Measurements from ENCODE around the gene CCL8. TPM values are rescaled to one million over a fixed set of nuclear protein-coding genes. Genes with fewer than 3 reads are reported as not detected.

CCL8 gene
- total RNA-seq, 1 donor from 2014 or later: not detected

GRCh38 chr17:34349751-34350150 lies 30.5 kb downstream of the CCL8 start:
- Mint-ChIP-seq H3K9me3 (ENCODE audit: low read depth) (peaks cover 6% of the 10 kb centered on the region), H3K27ac (no peak overlapping the region), H3K36me3 (ENCODE audit: insufficient read depth) (no peaks in the 10 kb centered on the region), H3K27me3 (peaks cover 6% of the 10 kb centered on the region), H3K4me1 (ENCODE audit: low read depth) (no peaks in the 10 kb centered on the region), H3K4me3 (ENCODE audit: low read depth) (no peak overlapping the region)
- no peak for DNase-seq (ENCODE audit: low spot score, unreplicated experiment)
- TF ChIP-seq, protein P1, sequence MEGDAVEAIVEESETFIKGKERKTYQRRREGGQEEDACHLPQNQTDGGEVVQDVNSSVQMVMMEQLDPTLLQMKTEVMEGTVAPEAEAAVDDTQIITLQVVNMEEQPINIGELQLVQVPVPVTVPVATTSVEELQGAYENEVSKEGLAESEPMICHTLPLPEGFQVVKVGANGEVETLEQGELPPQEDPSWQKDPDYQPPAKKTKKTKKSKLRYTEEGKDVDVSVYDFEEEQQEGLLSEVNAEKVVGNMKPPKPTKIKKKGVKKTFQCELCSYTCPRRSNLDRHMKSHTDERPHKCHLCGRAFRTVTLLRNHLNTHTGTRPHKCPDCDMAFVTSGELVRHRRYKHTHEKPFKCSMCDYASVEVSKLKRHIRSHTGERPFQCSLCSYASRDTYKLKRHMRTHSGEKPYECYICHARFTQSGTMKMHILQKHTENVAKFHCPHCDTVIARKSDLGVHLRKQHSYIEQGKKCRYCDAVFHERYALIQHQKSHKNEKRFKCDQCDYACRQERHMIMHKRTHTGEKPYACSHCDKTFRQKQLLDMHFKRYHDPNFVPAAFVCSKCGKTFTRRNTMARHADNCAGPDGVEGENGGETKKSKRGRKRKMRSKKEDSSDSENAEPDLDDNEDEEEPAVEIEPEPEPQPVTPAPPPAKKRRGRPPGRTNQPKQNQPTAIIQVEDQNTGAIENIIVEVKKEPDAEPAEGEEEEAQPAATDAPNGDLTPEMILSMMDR (IDR thresholded peaks at IDR 0.05; ENCODE audit: unreplicated experiment): no peak

GRCh38 chr17:34351096-34351495 lies 31.9 kb downstream of the CCL8 start:
- no peak for DNase-seq (ENCODE audit: low spot score, unreplicated experiment)
- TF ChIP-seq, protein P1 (IDR thresholded peaks at IDR 0.05; ENCODE audit: unreplicated experiment): no peak
- H3K27ac Mint-ChIP-seq: no peak overlapping the region
- no peak overlapping the region for H3K4me3 Mint-ChIP-seq (ENCODE audit: low read depth)
- H3K27me3 Mint-ChIP-seq: peaks cover 6% of the 10 kb centered on the region
- H3K9me3 Mint-ChIP-seq (ENCODE audit: low read depth): peaks cover 6% of the 10 kb centered on the region
- H3K4me1 Mint-ChIP-seq (ENCODE audit: low read depth): no peaks in the 10 kb centered on the region
- no peaks in the 10 kb centered on the region for H3K36me3 Mint-ChIP-seq (ENCODE audit: insufficient read depth)

DNA sequence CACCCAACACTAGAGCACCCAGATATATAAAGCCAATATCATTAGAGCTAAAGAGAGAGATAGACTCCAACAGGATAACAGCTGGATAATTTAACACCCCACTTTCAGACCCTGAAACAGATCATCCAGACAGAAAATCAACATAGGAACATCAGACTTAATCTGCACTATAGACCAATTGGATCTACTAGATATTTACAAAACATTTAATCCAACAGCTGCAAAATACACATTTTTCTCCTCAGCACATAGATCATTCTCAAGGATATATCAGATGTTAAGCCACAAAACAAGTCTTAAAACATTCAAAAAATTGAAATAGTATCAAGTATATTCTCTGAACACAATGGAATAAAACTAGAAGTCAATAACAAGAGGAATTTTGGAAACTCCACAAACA lies 33.0 kb downstream of the CCL8 start:
- Mint-ChIP-seq H3K9me3 (ENCODE audit: low read depth) (peaks cover 6% of the 10 kb centered on the region), H3K4me1 (ENCODE audit: low read depth) (no peaks in the 10 kb centered on the region), H3K4me3 (ENCODE audit: low read depth) (no peak overlapping the region), H3K27ac (no peak overlapping the region), H3K27me3 (peaks cover 4% of the 10 kb centered on the region), H3K36me3 (ENCODE audit: insufficient read depth) (no peaks in the 10 kb centered on the region)
- TF ChIP-seq, protein P1 (IDR thresholded peaks at IDR 0.05; ENCODE audit: unreplicated experiment): no peak
- no peak for DNase-seq (ENCODE audit: low spot score, unreplicated experiment)

DNA sequence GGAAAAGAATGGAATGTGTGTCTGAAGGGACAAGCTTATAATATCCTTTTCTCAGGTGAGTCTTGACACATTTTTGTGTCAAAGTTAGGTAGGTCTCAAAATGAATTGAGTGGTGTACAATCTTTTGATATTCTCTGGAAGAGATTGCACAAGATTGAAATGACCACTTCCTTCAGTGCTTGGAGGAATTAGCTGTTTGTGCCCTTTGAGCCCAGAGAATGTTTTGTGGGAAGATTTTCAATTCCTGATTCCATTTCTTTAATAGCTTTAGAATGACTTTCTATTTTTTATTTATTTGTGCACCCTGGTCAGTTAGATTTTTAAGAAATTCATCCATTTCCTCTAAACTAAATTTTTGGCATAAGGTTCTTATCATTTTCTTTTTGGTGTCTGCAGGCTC lies 35.4 kb downstream of the CCL8 start:
- no peak for DNase-seq (ENCODE audit: low spot score, unreplicated experiment)
- TF ChIP-seq, protein P1 (IDR thresholded peaks at IDR 0.05; ENCODE audit: unreplicated experiment): no peak
- Mint-ChIP-seq H3K9me3 (ENCODE audit: low read depth) (peaks cover 6% of the 10 kb centered on the region), H3K27ac (no peak overlapping the region), H3K36me3 (ENCODE audit: insufficient read depth) (no peaks in the 10 kb centered on the region), H3K27me3 (no peaks in the 10 kb centered on the region), H3K4me3 (ENCODE audit: low read depth) (no peak overlapping the region), H3K4me1 (ENCODE audit: low read depth) (no peaks in the 10 kb centered on the region)

GRCh38 chr17:34356194-34356593 lies 37.0 kb downstream of the CCL8 start, which contains the start of gene CCL13:
Gene CCL13 (plus strand): TSS chr17:34356480. CDS start chr17:34356527, 47 bp downstream.
- Mint-ChIP-seq H3K36me3 (ENCODE audit: insufficient read depth) (no peaks in the 10 kb centered on the region), H3K9me3 (ENCODE audit: low read depth) (peaks cover 6% of the 10 kb centered on the region), H3K27ac (no peak within 1 kb of the TSS), H3K4me3 (ENCODE audit: low read depth) (no peak within 1 kb of the TSS), H3K4me1 (ENCODE audit: low read depth) (peaks cover 3% of the 10 kb centered on the region), H3K27me3 (no peaks in the 10 kb centered on the region)
- DNase-seq (ENCODE audit: low spot score, unreplicated experiment): no peak
- TF ChIP-seq, protein P1 (IDR thresholded peaks at IDR 0.05; ENCODE audit: unreplicated experiment): no peak
